Lower lobe of right lung (tissue), 2 donors: ENCODE data around the gene SLC41A3. TPM values are rescaled to one million over a fixed set of nuclear protein-coding genes. Genes with fewer than 3 reads are reported as not detected.

Source experiments
- ATAC-seq, 2 donors: fragments of 200-7000 bp; cut with Tn5 transposase; one replicate each; pipeline ENCODE4 v1.9.1; 2020 to 2022; ENCODE audit warnings: mild to moderate bottlenecking in 2 of 2, moderate library complexity in 2 of 2
- DNase-seq: peaks from one replicate; pipeline ENCODE4 v3.0.0-alpha.2; 2020
- H3K27ac ChIP-seq: fragments of 200-600 bp; one replicate; pipeline ENCODE4 v1.8.0; 2022
- H3K27me3 ChIP-seq: fragments of 200-600 bp; one replicate; pipeline ENCODE4 v1.8.0; 2022; ENCODE audit warnings: low read depth
- H3K36me3 ChIP-seq: fragments of 200-600 bp; one replicate; pipeline ENCODE4 v1.8.0; 2022; ENCODE audit warnings: mild to moderate bottlenecking
- H3K4me1 ChIP-seq: fragments of 200-600 bp; one replicate; pipeline ENCODE4 v1.8.0; 2022
- H3K4me3 ChIP-seq: fragments of 200-600 bp; one replicate; pipeline ENCODE4 v1.8.0; 2022; ENCODE audit warnings: mild to moderate bottlenecking
- H3K9me3 ChIP-seq: fragments of 200-600 bp; one replicate; pipeline ENCODE4 v1.8.0; 2022
- intact Hi-C: fragments of 100-400 bp; cut with DNase I; formaldehyde crosslinking; loops from one replicate; pipeline ENCODE4 v1.11.0; 2022
- total RNA-seq: library from RNA; stranded (reverse); fragmentation: NEBNext Ultra II Directional; extraction: Animal tissue kit (Norgen Biotek cat#: 25700); gene quantifications from one replicate; pipeline ENCODE4 v1.2.1, GENCODE V29; 2021
- TF ChIP-seq, protein P1 (sequence below): fragments of 200-600 bp; IDR thresholded peaks from one replicate; pipeline ENCODE4 v1.8.0; 2022; ENCODE audit warnings: antibody characterized with exemption, mild to moderate bottlenecking
- donor health status: DM: no; HTN: yes; CAD: no; lungs with severe emphysema.

Gene SLC41A3
- total RNA-seq, 1 donor from 2014 or later: 36.2 TPM

DNA sequence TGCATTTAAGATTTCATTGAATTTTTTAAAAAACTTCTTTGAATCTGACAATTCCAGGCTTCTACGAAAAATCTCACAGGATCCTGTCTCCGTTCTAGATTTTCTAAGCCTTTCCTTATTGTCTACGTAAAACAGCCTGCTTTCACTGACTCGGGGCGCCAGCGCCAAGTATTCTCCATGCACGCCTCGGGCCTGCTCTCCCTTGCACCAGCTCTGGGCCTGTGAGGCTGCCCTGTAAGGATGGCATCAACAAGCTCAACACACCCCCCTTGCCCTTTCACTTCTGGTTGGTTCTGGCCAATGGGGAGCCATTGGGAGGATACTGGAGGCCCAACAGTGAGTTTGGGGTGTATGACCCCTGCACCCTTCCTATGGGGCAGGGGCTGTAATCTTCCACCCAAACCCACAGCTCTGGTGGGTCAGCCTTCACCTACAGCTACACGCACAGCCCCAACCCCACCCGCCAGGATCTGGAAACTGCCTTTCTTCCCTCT, 47.8 kb downstream of the SLC41A3 start:
- Histone ChIP-seq H3K4me3 (no peak overlapping the region), H3K27me3 (no peaks in the 10 kb centered on the region), H3K36me3 (peaks cover 19% of the 10 kb centered on the region), H3K27ac (no peak overlapping the region), H3K9me3 (no peaks in the 10 kb centered on the region), H3K4me1 (no peaks in the 10 kb centered on the region)
- intact Hi-C loops: no loop called here
- DNase-seq (no peak), ATAC-seq (no peak)
- TF ChIP-seq, protein P1, sequence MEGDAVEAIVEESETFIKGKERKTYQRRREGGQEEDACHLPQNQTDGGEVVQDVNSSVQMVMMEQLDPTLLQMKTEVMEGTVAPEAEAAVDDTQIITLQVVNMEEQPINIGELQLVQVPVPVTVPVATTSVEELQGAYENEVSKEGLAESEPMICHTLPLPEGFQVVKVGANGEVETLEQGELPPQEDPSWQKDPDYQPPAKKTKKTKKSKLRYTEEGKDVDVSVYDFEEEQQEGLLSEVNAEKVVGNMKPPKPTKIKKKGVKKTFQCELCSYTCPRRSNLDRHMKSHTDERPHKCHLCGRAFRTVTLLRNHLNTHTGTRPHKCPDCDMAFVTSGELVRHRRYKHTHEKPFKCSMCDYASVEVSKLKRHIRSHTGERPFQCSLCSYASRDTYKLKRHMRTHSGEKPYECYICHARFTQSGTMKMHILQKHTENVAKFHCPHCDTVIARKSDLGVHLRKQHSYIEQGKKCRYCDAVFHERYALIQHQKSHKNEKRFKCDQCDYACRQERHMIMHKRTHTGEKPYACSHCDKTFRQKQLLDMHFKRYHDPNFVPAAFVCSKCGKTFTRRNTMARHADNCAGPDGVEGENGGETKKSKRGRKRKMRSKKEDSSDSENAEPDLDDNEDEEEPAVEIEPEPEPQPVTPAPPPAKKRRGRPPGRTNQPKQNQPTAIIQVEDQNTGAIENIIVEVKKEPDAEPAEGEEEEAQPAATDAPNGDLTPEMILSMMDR: no peak

DNA sequence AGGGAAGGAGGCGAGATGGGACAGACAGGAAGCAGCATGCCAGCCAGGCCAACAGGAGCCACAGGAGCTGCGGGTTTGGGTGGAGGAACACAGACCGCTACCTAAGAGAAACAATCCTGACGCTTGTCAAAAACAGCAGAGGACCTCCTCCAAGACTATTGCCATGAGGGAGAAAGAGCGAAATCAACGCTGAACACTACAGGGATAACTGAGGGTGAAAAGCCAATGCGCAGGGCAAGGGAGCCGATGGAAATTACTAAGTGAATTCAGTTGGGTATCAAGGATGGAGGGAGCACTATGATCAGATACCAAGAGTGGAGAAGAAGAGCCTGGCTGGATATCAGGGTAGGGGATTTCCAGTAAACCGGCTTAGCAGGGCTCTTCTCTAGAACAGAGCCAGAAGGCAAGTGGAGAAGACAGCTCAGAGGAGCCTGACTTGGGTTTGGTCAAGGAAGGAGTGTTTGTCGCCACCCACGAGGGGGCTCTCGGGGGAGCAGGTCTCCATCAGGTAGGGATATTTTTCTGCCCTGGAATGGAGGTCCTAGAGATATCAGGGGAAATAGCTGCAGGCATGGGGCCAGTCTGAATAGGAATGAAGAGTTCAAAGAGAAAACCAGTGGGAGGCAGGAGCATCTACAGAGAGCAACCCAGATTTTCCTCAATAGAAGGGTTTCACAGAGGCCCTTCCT, 48.4 kb downstream of the SLC41A3 start:
- Histone ChIP-seq H3K4me3 (no peak overlapping the region), H3K27me3 (no peaks in the 10 kb centered on the region), H3K27ac (no peak overlapping the region), H3K36me3 (peaks cover 19% of the 10 kb centered on the region), H3K4me1 (no peaks in the 10 kb centered on the region), H3K9me3 (no peaks in the 10 kb centered on the region)
- intact Hi-C loops: no loop called here
- no peak for ATAC-seq
- TF ChIP-seq, protein P1: no peak
- no peak for DNase-seq

GRCh38 chr3:126034481-126035361, 49.2 kb downstream of the SLC41A3 start:
- no peaks in the 10 kb centered on the region for H3K9me3 ChIP-seq
- TF ChIP-seq, protein P1: no peak
- intact Hi-C loops: no loop called here
- peaks cover 19% of the 10 kb centered on the region for H3K36me3 ChIP-seq
- no peaks in the 10 kb centered on the region for H3K27me3 ChIP-seq
- DNase-seq (no peak), ATAC-seq (peak in 1 of 2 donors; percentile 20)
- H3K4me1 ChIP-seq: no peaks in the 10 kb centered on the region
- no peak overlapping the region for H3K27ac ChIP-seq
- no peak overlapping the region for H3K4me3 ChIP-seq

- H3K4me1 ChIP-seq: no peaks in the 10 kb centered on the region
- no peak overlapping the region for H3K4me3 ChIP-seq
- no peaks in the 10 kb centered on the region for H3K9me3 ChIP-seq
- H3K27ac ChIP-seq: no peak overlapping the region
- no peak for DNase-seq
- H3K36me3 ChIP-seq: peaks cover 19% of the 10 kb centered on the region
- TF ChIP-seq, protein P1: no peak
- no peaks in the 10 kb centered on the region for H3K27me3 ChIP-seq
- intact Hi-C loops: no loop called here
- ATAC-seq: no peak
These were observed 50.2 kb downstream of the SLC41A3 start for GRCh38 chr3:126033765-126034164.

DNA sequence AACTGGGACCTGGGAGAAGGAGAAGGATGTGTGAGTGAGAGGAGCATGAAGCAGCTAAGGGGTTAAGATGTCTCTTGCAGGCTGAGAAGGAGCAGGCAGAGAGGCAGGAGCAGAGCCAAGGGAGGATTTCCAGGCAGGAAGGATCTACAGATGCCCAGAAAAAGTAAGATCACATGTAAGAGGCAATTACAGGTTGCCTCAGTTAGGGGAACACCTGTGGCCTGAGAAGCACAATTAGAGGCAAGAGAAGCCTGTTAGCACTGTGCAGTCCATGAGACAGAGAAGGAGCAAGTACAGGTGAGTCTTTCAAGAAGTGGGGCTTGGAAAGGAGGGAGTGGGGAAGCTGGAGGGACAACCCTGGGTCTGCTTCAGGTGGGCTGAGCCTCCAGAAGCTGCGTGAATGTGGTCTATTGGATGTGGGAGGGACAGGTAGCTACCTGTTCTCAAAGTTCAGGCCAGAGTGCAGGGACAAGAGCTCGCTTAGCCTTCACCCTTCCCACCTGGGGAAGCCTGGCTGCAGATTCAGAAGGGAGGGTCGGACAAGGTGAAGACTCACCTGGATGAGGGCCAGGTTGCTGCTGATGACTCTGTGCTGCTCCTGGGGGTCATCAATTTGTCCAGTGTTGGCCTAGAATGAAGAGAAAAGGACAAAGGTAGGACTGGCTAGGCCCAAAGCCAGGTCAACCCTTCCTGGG, 50.7 kb downstream of the SLC41A3 start:
- TF ChIP-seq, protein P1: no peak
- ATAC-seq (no peak), DNase-seq (no peak)
- peaks cover 5% of the 10 kb centered on the region for H3K9me3 ChIP-seq
- H3K27ac ChIP-seq: no peak overlapping the region
- H3K4me1 ChIP-seq: no peaks in the 10 kb centered on the region
- H3K27me3 ChIP-seq: no peaks in the 10 kb centered on the region
- peaks cover 19% of the 10 kb centered on the region for H3K36me3 ChIP-seq
- H3K4me3 ChIP-seq: no peak overlapping the region
- intact Hi-C loops: no loop called here
